ENCODE measurements around the gene HCN2.
"Not testable (repeated sequence)": the region's sequence is repeated elsewhere in the genome, so short reads cannot be mapped to it uniquely, and the experiment has no call there.

Gene HCN2

DNA sequence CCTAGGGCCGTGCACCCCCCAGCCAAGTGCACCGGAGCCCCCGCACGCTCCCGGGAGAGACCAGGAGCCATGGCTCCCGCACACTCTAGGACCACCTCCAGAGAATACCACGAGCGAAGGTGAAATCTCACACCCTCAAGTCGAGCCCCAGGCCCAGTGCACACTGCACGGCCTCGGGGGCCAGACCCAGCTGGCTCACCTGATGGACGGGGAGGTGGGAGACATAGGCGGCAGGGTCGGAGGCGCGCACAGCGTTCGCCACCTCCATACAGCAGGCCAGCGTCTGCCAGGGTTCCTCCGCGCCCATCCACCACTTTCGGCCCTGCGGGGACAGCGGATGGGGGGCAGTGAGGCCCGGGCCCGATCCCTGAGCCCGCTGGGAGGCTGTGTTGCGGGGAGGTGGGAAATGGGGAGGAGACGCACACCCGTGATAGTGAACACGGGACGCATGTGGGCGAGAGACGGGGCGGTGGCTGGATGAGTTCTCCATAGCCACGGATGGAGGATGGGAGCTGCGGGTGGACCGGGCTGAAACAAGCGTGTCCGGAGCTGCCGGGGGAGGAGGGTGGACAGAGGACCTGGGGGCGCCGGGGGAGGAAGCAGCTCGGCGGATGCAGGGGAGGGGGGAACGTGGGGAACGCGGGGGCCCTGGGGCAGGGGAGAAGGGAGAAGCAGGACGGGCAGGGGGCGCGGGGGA is 30.6 kb downstream of the HCN2 start:
- DNase-seq (ENCODE audit: low read depth), result no peak

DNA sequence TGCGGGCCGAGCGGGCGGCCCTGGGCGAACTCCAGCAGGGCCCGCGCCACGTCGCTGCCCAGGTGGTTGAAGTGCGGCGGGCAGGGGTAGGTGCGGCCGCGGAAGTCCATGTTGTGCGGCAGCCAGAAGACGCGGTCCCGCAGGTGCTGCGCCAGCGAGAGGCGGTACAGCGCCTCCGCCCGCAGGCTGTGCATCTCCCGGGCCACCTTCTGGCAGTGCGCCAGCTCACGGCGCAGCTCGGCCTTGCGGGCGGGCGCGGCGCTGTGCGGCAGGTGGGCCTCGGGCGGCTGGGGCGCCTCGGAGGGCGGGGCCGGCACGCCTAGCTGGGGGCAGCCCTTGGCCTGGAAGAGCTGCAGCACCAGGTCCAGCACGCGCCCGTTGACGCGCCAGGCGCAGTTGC is 31.5 kb downstream of the HCN2 start:
- DNase-seq (ENCODE audit: low read depth), result not testable (repeated sequence)

DNA sequence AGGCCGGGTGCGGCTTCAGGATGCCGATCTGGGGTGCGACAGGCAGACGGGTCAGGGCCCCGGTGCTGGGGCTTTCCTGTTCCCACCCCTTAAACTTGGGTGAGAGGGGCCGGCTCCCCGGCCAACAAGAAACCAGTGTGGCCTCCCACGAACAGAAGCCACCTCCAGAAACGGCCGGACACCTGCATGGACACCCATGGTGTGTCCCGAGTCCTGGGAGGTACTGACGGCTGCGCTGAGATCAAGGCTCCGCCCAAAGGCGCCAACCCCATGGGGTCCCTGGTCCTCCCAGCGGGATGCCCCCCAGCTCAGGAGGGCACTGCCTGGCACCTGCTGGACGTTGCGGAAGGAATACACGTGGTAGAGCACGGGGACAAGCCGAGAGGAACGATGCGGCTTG is 32.1 kb downstream of the HCN2 start:
- DNase-seq (ENCODE audit: low read depth), result no peak

DNA sequence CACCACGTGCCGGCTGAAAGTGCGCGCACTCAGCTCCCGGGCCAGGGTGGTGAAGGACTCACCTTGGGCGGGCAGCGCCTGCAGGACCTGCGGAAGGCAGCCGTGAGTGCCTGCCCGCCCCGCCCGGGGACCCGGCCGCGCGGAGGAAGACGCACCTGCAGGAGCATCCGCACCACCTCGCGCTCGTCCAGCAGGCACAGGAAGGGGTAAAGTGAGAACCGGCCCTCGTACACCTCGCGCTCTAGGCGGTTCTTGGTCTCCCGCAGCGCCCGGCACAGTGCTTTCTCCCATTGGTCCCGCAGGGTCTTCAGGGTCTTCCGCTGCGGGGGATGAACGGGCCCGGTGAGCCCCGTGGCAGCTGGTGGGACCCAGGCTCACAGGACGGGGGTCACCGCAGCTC is 33.0 kb downstream of the HCN2 start:
- no peak for DNase-seq (ENCODE audit: low read depth)

DNA sequence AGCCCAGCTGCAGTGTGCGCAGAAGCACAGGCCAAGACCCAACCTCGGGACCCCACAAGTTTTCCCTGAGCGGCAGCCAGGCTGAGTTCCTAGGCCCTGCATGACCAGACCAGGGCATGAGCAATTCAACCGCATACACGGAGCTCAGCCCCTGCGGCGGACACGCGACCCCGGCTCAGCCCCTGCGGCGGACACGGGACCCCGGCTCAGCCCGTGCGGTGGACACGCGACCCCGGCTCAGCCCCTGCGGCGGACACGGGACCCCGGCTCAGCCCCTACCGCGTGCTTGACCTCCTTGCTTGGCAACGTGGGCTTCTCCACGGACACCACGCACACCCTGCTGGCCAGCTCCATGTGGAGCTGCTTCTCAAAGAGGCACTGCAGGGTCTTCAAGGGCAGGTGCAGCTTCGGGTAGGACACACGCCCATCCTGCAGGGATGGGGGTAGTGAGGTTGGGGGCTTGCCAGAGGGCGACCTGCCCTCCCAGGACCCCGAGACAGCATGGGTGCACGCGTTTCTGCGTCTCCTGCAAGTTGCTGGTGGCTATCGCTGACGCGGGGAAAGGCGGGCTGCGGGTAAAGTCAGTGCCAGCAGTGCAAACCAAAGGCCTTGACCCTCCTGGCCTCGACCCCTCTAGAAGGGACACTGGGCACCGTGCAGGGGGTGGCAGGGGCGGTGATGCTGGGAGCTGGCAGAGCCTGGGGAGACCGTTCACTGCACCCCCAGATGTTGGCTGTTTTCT is 33.7 kb downstream of the HCN2 start:
- DNase-seq (ENCODE audit: low read depth), result no peak

DNA sequence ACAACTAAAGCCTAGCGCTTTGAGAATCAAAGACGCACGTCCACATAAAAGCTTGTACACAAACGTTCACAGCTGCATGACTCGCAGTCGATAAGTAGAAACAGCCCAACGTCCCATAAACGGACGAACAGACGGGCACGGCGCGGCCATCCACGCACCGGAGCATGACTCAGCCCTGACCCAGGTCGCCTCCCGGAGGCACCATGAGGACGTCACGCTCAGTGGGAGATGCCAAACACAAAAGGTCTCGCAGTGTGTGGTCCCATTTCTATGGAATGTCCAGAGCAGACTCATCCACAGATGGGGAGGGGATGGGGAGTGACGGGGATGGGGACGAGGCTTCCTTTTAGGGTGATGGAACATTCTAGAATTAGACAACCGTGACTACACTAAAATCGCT is 34.3 kb downstream of the HCN2 start:
- peak; percentile 60 for DNase-seq (ENCODE audit: low read depth)

DNA sequence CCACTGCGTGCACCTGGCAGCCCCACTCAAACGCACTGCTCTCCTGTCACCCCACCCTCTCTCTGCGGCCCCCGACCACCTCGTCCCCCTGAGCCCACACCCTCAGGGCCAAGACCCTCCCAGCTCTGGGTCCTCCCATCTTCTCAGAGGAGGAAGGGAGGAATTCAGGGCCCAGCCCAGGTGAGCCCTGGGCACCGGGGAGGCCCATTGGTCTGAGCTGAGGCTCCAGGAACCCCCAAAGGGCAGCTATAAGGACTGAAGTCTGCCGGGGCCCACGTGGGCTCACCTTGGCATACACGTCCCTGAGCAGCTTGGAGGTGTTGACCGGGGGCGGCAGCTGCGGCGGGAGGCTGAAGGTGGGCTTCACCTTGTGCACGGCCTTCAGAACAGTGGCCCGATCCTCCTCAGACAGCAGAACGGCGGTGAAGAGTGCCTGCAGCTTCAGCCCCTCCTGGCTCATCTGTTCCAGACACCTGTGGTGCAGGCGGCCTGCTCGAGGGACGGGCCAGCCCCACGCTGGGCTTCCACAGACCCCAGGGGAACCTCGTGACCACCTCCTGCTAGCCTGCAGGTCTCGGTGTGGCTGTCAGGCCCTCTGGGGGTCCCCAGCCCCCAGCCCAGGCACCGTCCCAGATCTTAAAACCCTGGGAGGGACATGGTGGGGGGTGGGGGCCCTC is 34.9 kb downstream of the HCN2 start:
- DNase-seq (ENCODE audit: low read depth), result no peak

DNA sequence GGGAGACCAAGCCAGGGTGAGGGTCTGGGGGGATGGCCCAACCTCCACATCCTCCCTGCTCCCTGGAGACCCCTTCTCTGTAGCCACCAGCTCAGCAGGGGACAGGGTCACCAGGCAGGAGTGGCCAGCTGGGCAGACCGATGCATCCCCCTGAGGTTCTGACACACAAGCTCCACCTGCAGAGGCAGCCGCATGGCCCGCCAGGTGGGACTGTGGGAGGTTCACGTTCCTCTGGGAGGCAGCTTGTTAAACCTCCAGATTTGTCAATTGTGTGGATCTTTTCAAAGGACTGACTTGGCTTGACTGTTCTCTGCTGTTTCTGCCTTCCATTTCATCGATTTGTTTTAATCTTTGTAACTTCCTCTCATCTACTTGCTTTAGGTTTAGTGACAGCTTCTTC is 35.6 kb downstream of the HCN2 start:
- no peak for DNase-seq (ENCODE audit: low read depth)

DNA sequence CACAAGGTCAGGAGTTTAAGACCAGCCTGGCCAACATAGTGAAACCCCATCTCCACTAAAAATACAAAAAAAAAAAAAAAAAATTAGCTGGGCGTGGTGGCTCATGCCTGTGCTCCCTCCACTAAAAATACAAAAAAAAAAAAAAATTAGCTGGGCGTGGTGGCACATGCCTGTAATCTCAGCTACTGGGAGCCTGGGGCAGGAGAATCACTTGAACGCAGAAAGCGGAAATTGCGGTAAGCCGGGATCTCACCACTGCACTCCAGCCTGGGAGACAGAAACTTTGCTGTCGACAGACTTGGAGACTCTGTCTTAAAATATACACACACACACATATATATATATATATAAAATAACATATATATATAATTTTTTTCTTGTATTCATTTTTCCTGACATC is 36.9 kb downstream of the HCN2 start:
- not testable (repeated sequence) for DNase-seq (ENCODE audit: low read depth)

DNA sequence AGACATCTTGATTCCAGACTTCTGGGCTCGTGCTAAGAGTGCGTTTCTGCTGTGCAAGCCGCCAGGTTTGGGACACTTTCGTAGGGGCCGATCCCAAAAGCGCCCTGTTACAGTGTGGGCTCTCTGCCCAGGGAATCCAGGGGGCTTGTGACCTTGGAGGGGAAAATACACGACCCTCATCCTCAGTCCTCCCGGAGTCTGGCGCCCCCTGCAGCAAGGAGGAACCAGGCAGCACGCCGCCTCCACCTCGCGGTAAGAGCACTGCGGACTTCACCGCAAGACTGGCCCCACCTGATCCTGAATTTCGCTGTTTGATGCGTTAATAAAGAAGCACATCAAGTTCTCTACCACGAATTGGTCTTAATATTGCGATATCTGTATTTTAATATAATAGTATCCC is 38.5 kb downstream of the HCN2 start:
- DNase-seq (ENCODE audit: low read depth), result no peak

DNA sequence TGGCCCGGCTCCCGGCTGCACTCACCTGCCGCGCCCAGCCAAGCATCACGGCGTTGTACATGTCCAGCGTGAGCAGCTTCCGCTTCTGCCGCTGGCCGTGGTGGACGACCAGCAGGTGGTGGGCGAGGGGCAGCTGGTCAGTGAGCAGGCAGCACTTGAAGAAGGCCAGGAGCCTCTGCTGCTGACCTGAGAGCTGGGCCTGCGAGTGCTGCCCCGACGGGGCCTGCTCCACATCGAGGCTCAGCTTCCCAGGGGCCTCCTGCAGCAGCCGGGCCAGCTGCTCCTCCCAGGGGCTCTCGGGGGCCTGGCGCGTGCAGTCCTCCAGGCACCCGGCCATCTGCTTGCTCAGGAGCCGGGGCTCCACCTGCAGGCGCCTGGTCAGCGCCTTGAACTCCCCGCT is 39.8 kb downstream of the HCN2 start:
- not testable (repeated sequence) for DNase-seq (ENCODE audit: low read depth)

DNA sequence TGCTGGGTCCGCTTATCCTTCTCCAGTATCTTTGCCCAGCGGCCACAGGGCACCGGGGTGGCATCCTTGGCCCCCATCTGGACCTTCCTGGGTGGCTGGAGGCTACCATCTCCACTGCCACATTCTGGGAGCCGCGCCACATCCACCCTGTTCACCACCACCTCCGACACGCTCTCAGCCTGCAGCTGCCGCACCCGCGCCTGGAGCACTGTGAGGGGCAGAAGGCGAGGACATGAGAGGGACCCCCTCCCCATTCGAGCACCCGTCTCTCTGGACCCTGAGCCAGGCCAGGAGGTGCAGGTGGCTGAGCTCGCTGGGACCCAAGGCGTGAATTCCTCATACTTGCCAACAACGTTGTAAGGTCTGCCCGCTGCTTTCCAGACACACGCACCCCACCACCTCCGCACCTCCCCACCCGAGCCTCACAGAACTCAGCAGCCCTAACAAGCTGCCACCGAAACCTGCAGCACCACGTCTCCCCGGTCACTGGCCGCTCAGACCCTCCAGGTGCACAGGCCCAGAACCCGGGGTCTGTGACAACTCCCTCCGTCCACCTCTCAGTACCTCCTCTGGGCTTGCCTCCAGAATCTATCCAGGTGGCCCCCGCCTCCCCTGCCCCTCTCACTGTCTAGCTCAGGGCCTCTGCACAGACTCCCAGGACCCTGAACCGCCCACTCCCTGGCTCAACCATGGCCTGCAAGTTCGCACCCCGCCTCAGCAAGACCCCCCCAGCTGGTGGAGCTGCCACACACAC is 40.5 kb downstream of the HCN2 start:
- no peak for DNase-seq (ENCODE audit: low read depth)

DNA sequence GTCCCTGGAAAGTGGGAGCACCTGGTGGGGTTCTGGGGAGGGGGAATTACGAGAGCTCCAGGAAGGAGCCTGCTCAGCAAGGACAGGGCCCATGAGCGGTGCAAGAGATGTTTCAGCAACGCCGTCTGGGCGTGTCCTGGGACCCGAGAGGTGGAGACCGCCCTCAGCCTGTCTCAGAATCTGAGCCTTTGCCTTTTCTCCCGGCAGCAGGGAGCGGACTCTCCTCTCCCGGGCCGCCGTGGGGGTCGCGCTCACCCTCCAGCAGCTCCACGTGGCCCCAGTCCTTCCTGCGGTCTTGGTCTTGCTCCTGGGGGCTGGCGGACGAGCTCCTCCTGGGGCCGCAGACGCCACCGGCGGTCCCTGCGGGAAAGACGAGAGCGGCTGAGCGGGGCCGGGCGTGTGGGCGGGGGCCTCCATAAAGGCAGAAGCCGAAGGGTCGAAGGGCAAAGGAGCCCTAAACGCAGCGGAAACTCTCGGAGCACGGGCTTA is 42.9 kb downstream of the HCN2 start:
- DNase-seq (ENCODE audit: low read depth), result no peak

DNA sequence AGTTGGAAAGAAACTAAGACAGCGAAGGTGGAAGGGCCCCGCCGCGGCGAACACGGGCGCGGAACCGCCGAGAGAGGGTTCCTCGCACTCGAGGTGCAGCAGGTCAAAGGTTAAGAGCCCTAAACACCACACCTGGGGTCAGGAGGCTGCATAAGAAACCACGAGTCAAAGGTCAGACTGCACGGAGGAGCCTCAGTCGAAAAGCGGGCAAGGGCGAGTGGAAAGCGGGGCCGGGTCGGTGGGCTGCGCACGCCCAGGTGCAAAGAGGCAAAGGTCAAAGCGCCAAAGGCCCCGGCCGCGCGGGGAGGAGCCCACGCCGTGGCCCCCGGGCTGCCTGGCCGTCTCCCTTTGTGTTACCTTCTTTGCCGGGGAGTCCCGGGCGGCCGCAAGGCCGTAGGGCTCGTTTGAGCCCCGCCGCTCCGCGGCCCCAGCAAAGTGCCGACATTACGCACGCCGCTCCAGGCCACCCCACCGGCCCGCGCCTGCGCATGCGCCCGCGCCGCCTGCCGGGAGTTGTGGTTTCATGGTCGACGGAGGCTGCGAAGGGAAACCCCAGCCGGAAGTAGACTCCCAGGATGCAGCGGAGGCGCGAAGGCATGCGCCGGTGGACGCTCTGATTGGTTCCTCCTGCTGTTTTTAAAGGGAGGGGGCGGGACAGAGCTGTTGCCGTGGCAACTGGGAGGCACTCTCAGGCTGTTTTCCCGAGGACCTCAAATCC is 43.5 kb downstream of the HCN2 start, which contains the start of gene POLRMT:
Gene POLRMT, minus strand, starts transcription at position 470 of the 718 bp plus-strand sequence. Its CDS starts 25 bp downstream, at position 445.
- peak; percentile 97 for DNase-seq (ENCODE audit: low read depth)

DNA sequence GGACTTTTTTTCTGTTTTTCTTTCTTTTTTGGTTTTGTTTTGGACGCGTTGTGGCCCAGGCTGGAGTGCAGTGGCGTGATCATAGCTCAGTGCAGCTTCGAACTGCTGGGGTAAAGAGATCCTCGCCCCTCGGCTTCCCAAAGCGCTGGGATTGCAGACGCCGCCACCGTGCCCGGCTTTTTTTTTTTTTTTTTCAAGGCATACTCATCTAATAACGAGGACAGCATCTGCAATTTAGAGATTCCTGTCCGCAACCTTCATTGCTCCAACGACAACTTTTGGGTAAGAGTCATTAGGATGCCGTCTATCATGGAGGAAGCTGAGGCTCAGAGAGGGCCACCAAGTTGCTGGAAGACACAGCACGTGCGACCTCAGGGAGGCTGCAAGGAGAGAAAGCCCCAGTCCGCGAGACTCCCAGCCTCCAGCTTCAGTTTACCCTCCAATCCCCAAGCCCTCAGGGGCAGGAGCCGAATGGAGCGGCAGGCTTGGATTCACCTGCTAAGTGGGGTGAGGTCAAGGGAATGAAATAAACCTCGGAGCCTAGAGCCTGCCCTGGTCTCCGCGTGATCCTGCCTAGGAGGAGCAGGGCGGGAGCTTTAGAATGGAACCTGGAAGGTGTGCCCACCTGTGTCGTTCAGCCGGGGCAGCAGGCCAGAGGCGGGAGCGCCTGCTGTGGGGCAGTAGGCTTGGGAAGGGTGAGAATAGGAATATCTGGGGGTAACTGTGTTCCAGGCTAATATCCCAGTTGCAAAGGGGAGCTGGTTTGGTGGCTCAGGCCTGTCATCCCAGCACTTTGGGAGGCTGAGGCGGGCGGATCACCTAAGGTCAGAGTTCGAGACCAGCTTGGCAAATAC is 44.3 kb downstream of the HCN2 start:
- no peak for DNase-seq (ENCODE audit: low read depth)

DNA sequence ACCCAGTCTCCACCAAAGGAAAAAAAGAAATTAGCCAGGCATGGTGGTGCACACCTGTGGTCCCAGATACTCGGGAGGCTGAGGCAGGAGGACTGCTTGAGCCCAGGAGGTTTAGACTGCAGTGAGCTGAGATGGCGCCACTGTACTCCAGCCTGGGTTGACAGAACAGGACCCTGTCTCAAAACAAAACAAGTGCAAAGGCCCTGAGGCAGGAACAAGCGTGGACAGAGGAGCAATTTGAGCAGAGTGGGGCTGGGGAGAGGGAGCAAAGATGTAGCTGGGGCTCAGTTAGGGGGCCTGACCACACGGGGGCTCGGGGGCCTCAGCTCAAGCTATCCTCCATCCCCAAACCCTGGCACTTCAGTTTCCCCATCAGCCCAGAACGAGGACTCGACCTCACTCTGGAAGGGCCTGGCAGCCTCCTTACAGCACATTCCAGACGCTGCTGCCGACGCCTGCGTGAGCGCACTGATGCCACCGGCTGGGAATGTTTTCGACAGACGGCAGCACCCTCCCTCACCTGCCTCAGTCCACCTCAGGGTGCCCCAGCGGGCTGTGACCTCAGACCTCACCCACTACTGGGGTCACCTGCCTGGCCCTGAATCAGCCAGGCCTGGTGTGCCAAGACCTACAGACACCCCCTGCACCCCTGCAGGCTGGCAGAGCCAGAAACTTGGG is 45.4 kb downstream of the HCN2 start:
- no peak for DNase-seq (ENCODE audit: low read depth)

DNA sequence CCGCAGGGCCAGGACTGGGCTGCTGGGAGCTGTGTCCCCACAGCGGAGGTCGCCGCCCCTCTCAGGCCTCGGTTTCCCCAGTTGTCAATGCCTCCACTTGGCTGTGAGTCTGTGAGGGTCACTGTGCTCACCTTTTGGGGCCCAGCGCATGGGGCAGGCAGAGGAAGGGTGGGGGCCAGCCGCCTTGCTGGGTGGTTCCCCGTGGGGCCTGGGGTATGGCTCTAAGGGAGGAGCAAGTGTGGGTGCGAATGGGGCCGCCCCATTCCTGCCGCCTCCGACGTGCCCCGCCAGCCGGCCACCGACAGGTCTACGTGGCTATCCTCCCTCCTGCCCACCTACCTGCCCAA is 49.2 kb downstream of the HCN2 start:
- no peak for DNase-seq (ENCODE audit: low read depth)

DNA sequence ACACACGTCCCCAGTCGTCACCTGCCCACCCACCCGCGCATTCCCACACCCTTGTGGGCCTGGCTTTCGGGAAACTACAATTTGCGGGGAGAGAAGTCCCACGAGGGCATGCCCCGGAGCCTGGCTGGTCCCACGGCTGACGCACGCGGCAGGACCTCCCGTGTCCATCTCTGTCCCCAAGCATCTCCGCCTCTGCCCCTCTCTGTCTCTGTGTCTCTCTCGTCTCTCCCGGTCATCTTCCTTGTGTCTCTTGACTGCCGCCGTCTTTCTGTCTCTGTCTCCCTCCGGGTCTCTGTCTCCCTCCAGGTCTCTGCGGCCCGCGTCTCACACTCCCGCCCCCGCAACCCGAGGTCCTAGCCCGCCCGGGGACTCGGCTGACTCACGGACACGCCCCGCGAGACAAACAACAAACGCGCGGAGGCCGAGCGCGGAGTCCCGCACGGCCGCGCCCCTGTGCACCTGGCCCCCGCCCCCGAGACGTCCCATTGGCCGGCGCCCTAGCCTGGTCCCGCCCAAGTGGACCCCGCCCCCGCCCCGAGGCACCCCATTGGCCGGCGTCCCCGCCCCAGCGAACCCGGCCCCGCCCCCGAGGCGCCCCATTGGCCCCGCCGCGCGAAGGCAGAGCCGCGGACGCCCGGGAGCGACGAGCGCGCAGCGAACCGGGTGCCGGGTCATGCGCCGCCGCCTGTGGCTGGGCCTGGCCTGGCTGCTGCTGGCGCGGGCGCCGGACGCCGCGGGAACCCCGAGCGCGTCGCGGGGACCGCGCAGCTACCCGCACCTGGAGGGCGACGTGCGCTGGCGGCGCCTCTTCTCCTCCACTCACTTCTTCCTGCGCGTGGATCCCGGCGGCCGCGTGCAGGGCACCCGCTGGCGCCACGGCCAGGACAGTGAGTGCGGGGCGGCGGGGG is 49.8 kb downstream of the HCN2 start, which contains the start of gene FGF22:
Gene FGF22, plus strand, starts transcription at position 627 of the 908 bp plus-strand sequence. Its CDS starts 47 bp downstream, at position 674.
- peak; percentile 51 for DNase-seq (ENCODE audit: low read depth)

DNA sequence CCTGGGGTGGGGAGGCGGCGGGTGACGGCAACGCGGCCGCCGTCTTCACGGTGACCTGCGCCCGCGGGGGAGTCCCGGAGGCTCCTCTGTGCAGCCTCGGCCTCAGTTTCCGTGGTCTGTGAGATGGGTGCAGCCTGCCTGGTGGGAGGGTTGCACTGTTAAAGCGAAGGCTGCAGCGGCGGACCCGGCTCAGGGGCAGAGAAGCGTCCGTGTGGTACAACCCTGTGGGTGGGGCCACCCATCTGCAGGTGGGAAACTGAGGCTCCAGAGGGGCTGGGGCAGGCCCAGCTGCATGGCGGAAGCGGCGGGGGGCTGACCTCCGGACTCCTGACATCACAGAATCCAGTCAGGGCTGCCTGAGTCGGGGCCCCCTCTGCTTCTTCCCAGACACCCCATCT is 50.5 kb downstream of the HCN2 start:
- no peak for DNase-seq (ENCODE audit: low read depth)
